HEK293 (cell line): ENCODE data around the gene F5.

Experiments used
- CTCF ChIA-PET: fragments of 350-600 bp; formaldehyde crosslinking; extraction: SDS; loops from one replicate; lab custom pipeline; 2021; ENCODE audit warnings: antibody characterized with exemption; lab: Yijun Ruan, JAX
- POLR2A ChIA-PET: fragments of 300-600 bp; formaldehyde crosslinking; extraction: SDS; loops from one replicate; lab custom pipeline; 2020; ENCODE audit warnings: antibody characterized with exemption, inconsistent platforms; lab: Yijun Ruan, JAX
- H3K27ac ChIP-seq: fragments of 200-500 bp; sonication (Bioruptor generic); 2 replicates; pipeline ENCODE4 v1.5.1; 2014; ENCODE audit warnings: low read depth, low read length, control low read depth, inconsistent platforms; ENCODE audit errors: extremely low read depth
- H3K36me3 ChIP-seq, 2 experiments: fragments of 200-500 bp in 1 of 2; sonication (Bioruptor generic) in 1 of 2; 1 replicate in 1 of 2; 2 replicates in 1 of 2; pipeline ENCODE4 v1.5.1; 2014 to 2017; ENCODE audit warnings: inconsistent platforms in 2 of 2, low read length in 2 of 2; ENCODE audit not compliant: control insufficient read depth in 2 of 2, insufficient read depth in 1 of 2
- H3K4me1 ChIP-seq: fragments of 200-500 bp; sonication (Bioruptor generic); 2 replicates; pipeline ENCODE4 v1.5.1; 2014; ENCODE audit warnings: mild to moderate bottlenecking, low read length, inconsistent platforms; ENCODE audit not compliant: control insufficient read depth, insufficient read depth
- H3K4me3 ChIP-seq: 2 replicates; pipeline ENCODE4 v1.5.1; 2011; ENCODE audit warnings: low read depth, mild to moderate bottlenecking, control low read depth, low read length, moderate library complexity
- H3K9me3 ChIP-seq: fragments of 200-500 bp; sonication (Bioruptor generic); 2 replicates; pipeline ENCODE4 v1.5.1; 2014; ENCODE audit warnings: low read depth, low read length, inconsistent platforms; ENCODE audit not compliant: control insufficient read depth, insufficient read depth
- ATF2 ChIP-seq: fragments of 450-650 bp; formaldehyde crosslinking; IDR thresholded peaks from 2 replicates; pipeline ENCODE4 v1.5.1; 2016; ENCODE audit warnings: missing biosample characterization, missing genetic modification characterization, low read depth
- BCL11A ChIP-seq: fragments of 450-650 bp; formaldehyde crosslinking; IDR thresholded peaks from 2 replicates; pipeline ENCODE4 v1.5.1; 2016; ENCODE audit warnings: low read depth, missing biosample characterization, missing genetic modification characterization
- KLF16 ChIP-seq: fragments of 450-650 bp; formaldehyde crosslinking; IDR thresholded peaks from 2 replicates; pipeline ENCODE4 v1.5.1; 2017; ENCODE audit warnings: missing biosample characterization, missing genetic modification characterization
- MZF1 ChIP-seq: fragments of 450-650 bp; formaldehyde crosslinking; IDR thresholded peaks from 2 replicates; pipeline ENCODE4 v1.5.1; 2017; ENCODE audit warnings: missing biosample characterization, missing genetic modification characterization, borderline replicate concordance
- REPIN1 ChIP-seq: fragments of 450-650 bp; formaldehyde crosslinking; IDR thresholded peaks from 2 replicates; pipeline ENCODE4 v1.5.1; 2017; ENCODE audit warnings: missing biosample characterization, missing genetic modification characterization, low read depth
- SCRT1 ChIP-seq: fragments of 450-650 bp; formaldehyde crosslinking; IDR thresholded peaks from 2 replicates; pipeline ENCODE4 v1.5.1; 2016; ENCODE audit warnings: missing biosample characterization, missing genetic modification characterization, borderline replicate concordance
- ZBTB21 ChIP-seq: fragments of 450-650 bp; formaldehyde crosslinking; IDR thresholded peaks from 2 replicates; pipeline ENCODE4 v1.5.1; 2017; ENCODE audit warnings: missing biosample characterization, missing genetic modification characterization
- ZFP37 ChIP-seq: fragments of 450-650 bp; formaldehyde crosslinking; IDR thresholded peaks from 2 replicates; pipeline ENCODE4 v1.5.1; 2016; ENCODE audit warnings: missing biosample characterization, missing genetic modification characterization
- ZFP41 ChIP-seq: fragments of 450-650 bp; formaldehyde crosslinking; IDR thresholded peaks from 2 replicates; pipeline ENCODE4 v1.5.1; 2016; ENCODE audit warnings: missing biosample characterization, missing genetic modification characterization, borderline replicate concordance
- ZNF10 ChIP-seq: fragments of 450-650 bp; formaldehyde crosslinking; IDR thresholded peaks from 2 replicates; pipeline ENCODE4 v1.5.1; 2017; ENCODE audit warnings: missing biosample characterization, missing genetic modification characterization
- ZNF132 ChIP-seq: fragments of 450-650 bp; formaldehyde crosslinking; IDR thresholded peaks from 2 replicates; pipeline ENCODE4 v1.5.1; 2017; ENCODE audit warnings: missing biosample characterization, missing genetic modification characterization, borderline replicate concordance
- ZNF146 ChIP-seq: fragments of 450-650 bp; formaldehyde crosslinking; IDR thresholded peaks from 2 replicates; pipeline ENCODE4 v1.5.1; 2016; ENCODE audit warnings: missing biosample characterization, missing genetic modification characterization
- ZNF335 ChIP-seq: fragments of 450-650 bp; formaldehyde crosslinking; conservative IDR thresholded peaks from 2 replicates; pipeline ENCODE4 v1.5.1; 2016; ENCODE audit warnings: missing biosample characterization, missing genetic modification characterization
- ZNF549 ChIP-seq: fragments of 450-650 bp; IDR thresholded peaks from 2 replicates; pipeline ENCODE4 v1.5.1; 2018; ENCODE audit warnings: missing biosample characterization, missing genetic modification characterization, mild to moderate bottlenecking, inconsistent platforms, moderate library complexity
- ZNF658 ChIP-seq: fragments of 450-650 bp; formaldehyde crosslinking; IDR thresholded peaks from 2 replicates; pipeline ENCODE4; 2016; ENCODE audit warnings: missing biosample characterization, missing genetic modification characterization
- ZNF670 ChIP-seq: fragments of 450-650 bp; formaldehyde crosslinking; IDR thresholded peaks from 2 replicates; pipeline ENCODE4 v1.5.1; 2016; ENCODE audit warnings: missing biosample characterization, missing genetic modification characterization, low read depth
- ZNF707 ChIP-seq: fragments of 450-650 bp; formaldehyde crosslinking; IDR thresholded peaks from 2 replicates; pipeline ENCODE4 v1.5.1; 2016; ENCODE audit warnings: missing biosample characterization, missing genetic modification characterization
- ZNF76 ChIP-seq: fragments of 450-650 bp; formaldehyde crosslinking; IDR thresholded peaks from 2 replicates; pipeline ENCODE4; 2016; ENCODE audit warnings: low read depth, missing biosample characterization, missing genetic modification characterization, borderline replicate concordance
- ZNF785 ChIP-seq: fragments of 450-650 bp; formaldehyde crosslinking; IDR thresholded peaks from 2 replicates; pipeline ENCODE4 v1.5.1; 2016; ENCODE audit warnings: missing biosample characterization, missing genetic modification characterization
- ZNF830 ChIP-seq: fragments of 450-650 bp; IDR thresholded peaks from 2 replicates; pipeline ENCODE4 v1.5.0; 2018; ENCODE audit warnings: missing biosample characterization, missing genetic modification characterization, low read depth, mild to moderate bottlenecking, moderate library complexity
- TF ChIP-seq, protein P1 (sequence below): fragments of 450-650 bp; formaldehyde crosslinking; IDR thresholded peaks from 2 replicates; pipeline ENCODE4 v1.5.1; 2016; ENCODE audit warnings: missing biosample characterization, missing genetic modification characterization
- TF ChIP-seq, protein P2 (sequence below): fragments of 450-650 bp; formaldehyde crosslinking; IDR thresholded peaks from 2 replicates; pipeline ENCODE4 v1.5.1; 2016; ENCODE audit warnings: missing biosample characterization, missing genetic modification characterization
- TF ChIP-seq, protein P3 (sequence below): fragments of 450-650 bp; formaldehyde crosslinking; IDR thresholded peaks from 2 replicates; pipeline ENCODE4 v1.5.1; 2016; ENCODE audit warnings: missing biosample characterization, missing genetic modification characterization

The F5 gene

DNA sequence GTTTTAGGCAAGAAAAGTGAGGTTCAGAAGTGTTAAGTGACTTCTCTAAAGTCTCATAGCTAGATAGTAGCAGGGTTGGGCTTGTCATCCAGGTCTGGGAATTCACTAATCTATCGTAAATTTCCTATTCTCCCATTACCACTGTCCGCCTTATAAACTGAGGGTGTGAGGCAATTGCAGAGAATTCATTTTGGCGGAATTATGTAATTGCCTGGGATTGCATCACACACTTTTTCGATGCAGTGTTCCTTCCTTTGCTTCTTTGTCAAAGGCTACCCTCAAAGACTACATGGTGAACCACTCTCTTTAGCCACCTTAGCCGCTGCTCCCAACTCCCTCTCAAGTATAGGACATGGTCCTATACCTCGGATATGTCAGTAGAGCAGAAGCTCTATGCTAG, 24.6 kb upstream of the F5 start:
- H3K4me1 ChIP-seq = no peaks in the 10 kb centered on the region
- POLR2A ChIA-PET = no interaction called here
- H3K9me3 ChIP-seq = no peaks in the 10 kb centered on the region
- H3K36me3 ChIP-seq = no peaks in the 10 kb centered on the region
- TF ChIP-seq ZBTB21 (tag by site-specific recombination) (no peak), ZNF76 (tag by site-specific recombination) (no peak), ZFP41 (tag by site-specific recombination) (no peak), ZNF670 (tag by site-specific recombination) (no peak), ZFP37 (tag by site-specific recombination) (no peak), ZNF10 (tag by site-specific recombination) (no peak), ZNF658 (tag by site-specific recombination) (no peak), MZF1 (tag by site-specific recombination) (no peak), ZNF335 (no peak)
- TF ChIP-seq, protein P1, sequence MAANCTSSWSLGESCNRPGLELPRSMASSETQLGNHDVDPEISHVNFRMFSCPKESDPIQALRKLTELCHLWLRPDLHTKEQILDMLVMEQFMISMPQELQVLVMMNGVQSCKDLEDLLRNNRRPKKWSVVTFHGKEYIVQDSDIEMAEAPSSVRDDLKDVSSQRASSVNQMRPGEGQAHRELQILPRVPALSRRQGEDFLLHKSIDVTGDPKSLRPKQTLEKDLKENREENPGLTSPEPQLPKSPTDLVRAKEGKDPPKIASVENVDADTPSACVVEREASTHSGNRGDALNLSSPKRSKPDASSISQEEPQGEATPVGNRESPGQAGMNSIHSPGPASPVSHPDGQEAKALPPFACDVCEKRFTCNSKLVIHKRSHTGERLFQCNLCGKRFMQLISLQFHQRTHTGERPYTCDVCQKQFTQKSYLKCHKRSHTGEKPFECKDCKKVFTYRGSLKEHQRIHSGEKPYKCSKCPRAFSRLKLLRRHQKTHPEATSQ (tag by site-specific recombination) = no peak
- TF ChIP-seq, protein P2, sequence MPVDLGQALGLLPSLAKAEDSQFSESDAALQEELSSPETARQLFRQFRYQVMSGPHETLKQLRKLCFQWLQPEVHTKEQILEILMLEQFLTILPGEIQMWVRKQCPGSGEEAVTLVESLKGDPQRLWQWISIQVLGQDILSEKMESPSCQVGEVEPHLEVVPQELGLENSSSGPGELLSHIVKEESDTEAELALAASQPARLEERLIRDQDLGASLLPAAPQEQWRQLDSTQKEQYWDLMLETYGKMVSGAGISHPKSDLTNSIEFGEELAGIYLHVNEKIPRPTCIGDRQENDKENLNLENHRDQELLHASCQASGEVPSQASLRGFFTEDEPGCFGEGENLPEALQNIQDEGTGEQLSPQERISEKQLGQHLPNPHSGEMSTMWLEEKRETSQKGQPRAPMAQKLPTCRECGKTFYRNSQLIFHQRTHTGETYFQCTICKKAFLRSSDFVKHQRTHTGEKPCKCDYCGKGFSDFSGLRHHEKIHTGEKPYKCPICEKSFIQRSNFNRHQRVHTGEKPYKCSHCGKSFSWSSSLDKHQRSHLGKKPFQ (tag by site-specific recombination) = no peak
- TF ChIP-seq, all 188 proteins: peak for 0
- CTCF ChIA-PET = interaction anchor here (1.1 to 1.3 kb wide), 3 partner anchors 9 to 101 kb away, joined by 4 to 5 read pairs (median 5); partner anchors contain the start of gene F5
- Histone ChIP-seq H3K27ac (no peak overlapping the region), H3K4me3 (no peak overlapping the region)

GRCh38 chr1:169610108-169610507, 23.8 kb upstream of the F5 start:
- Histone ChIP-seq H3K27ac (no peak overlapping the region), H3K36me3 (no peaks in the 10 kb centered on the region), H3K4me1 (no peaks in the 10 kb centered on the region), H3K4me3 (no peak overlapping the region), H3K9me3 (no peaks in the 10 kb centered on the region)
- ChIA-PET POLR2A (interaction anchor here (1.1 kb wide), 1 partner anchor 185 kb away, joined by 3 read pairs; the partner anchor contains the start of gene METTL18), CTCF (interaction anchor here (0.7 to 1.6 kb wide), 5 partner anchors 9 to 226 kb away, joined by 3 to 6 read pairs (median 5); partner anchors contain the start of gene F5)
- TF ChIP-seq ZNF146 (no peak), ZNF549 (no peak), ZNF830 (tag by site-specific recombination) (no peak)

GRCh38 chr1:169608226-169608625, 21.9 kb upstream of the F5 start:
- H3K27ac ChIP-seq = no peak overlapping the region
- H3K36me3 ChIP-seq = no peaks in the 10 kb centered on the region
- ChIA-PET CTCF (no interaction called here), POLR2A (no interaction called here)
- H3K4me3 ChIP-seq = no peak overlapping the region
- no peaks in the 10 kb centered on the region for H3K4me1 ChIP-seq
- no peaks in the 10 kb centered on the region for H3K9me3 ChIP-seq
- TF ChIP-seq, protein P2 (tag by site-specific recombination) = no peak
- no peak for TF ChIP-seq ZNF707 (tag by site-specific recombination)
- no peak for TF ChIP-seq BCL11A (tag by site-specific recombination)
- TF ChIP-seq ZNF785 (tag by site-specific recombination) = no peak
- TF ChIP-seq ZNF132 (tag by site-specific recombination) = no peak
- TF ChIP-seq ATF2 = no peak
- no peak for TF ChIP-seq ZNF670 (tag by site-specific recombination)
- no peak for TF ChIP-seq REPIN1
- TF ChIP-seq, protein P3, sequence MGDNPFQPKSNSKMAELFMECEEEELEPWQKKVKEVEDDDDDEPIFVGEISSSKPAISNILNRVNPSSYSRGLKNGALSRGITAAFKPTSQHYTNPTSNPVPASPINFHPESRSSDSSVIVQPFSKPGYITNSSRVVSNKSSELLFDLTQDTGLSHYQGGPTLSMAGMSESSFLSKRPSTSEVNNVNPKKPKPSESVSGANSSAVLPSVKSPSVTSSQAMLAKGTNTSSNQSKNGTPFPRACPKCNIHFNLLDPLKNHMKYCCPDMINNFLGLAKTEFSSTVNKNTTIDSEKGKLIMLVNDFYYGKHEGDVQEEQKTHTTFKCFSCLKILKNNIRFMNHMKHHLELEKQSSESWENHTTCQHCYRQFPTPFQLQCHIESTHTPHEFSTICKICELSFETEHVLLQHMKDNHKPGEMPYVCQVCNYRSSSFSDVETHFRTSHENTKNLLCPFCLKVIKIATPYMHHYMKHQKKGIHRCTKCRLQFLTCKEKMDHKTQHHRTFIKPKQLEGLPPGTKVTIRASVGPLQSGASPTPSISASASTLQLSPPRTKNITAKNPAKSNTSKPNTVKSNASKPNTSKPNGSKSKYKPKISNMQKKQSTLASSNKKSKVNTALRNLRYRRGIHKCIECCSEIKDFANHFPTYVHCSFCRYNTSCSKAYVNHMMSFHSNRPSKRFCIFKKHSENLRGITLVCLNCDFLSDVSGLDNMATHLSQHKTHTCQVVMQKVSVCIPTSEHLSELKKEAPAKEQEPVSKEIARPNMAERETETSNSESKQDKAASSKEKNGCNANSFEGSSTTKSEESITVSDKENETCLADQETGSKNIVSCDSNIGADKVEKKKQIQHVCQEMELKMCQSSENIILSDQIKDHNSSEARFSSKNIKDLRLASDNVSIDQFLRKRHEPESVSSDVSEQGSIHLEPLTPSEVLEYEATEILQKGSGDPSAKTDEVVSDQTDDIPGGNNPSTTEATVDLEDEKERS (tag by site-specific recombination) = no peak
- TF ChIP-seq KLF16 (tag by site-specific recombination) = no peak
- no peak for TF ChIP-seq SCRT1
